Measurements from ENCODE around the gene EXOC3. TPM values are rescaled to one million over a fixed set of nuclear protein-coding genes. Genes with fewer than 3 reads are reported as not detected.
"Not testable (repeated sequence)": the region's sequence is repeated elsewhere in the genome, so short reads cannot be mapped to it uniquely, and the experiment has no call there.

Gene EXOC3
- total RNA-seq, 1 donor from 2014 or later = 67.8 TPM

DNA sequence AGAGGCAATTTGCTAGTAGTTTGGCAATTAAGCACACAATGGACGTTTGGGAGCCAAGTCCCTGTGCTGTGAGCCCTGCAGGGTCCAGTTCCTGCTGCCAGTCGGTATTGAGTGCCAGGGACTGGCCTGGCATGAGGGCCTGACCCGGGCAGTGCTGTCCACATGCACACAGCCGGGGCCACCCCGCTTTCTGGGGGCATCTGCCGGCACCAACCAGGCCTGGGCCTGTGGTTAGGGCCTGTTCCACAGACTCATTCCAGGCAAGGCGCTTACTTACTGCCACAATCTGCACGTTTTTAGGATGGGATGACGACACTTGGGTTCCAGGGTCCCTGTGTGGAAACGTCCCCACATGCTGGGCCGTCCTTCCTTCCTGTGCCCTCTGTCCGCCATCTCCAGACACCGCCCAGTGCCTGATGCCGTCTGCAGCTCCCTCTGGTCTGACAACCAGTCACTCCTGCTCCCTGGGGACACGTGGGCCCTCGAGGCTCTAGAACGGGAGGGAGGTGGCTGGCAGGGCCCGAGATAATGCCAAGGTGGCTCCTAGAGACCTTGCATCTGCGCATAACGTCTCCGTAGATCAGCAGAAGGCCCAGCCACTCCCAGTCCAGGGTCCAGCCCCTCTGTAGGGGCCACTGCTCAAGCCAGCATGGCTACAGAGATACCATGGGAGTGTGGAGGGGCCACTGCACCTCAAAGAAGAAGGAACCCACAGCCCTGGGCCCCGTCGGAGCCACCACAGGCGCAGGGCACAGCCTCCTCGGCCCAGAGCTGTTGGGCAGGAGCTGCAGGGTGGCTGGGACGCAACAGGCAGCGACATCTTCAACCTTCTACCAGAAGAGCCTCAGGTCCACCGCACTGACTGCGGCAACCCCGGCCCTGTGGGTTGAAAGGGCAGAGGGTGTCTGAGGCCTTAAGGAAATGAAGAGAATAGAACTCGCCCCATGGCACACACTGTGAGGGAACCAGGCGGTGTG, 56.5 kb downstream of the EXOC3 start:
- DNase-seq (ENCODE audit: low read depth) = no peak

DNA sequence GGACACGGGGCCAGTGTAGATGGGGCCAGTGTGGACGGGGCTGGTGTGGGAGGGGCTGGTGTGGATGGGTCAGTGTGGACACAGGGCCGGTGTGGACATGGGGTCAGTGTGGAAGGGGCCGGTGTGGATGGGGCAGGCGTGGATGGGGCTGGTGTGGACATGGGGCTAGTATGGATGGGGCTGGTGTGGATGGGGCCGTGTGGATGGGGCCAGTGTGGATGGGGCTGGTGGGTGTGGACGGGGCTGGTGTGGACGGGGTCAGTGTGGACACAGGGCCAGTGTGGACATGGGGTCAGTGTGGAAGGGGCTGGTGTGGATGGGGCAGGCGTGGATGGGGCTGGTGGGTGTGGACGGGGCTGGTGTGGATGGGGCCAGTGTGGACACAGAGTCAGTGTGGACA, 57.5 kb downstream of the EXOC3 start:
- no peak for DNase-seq (ENCODE audit: low read depth)

- no peak for DNase-seq (ENCODE audit: low read depth)
Measured at GRCh38 chr5:501105-501830, 58.3 kb downstream of the EXOC3 start.

GRCh38 chr5:501831-502184, 58.8 kb downstream of the EXOC3 start:
- no peak for DNase-seq (ENCODE audit: low read depth)

GRCh38 chr5:502325-503079, 59.5 kb downstream of the EXOC3 start:
- DNase-seq (ENCODE audit: low read depth) = no peak

DNA sequence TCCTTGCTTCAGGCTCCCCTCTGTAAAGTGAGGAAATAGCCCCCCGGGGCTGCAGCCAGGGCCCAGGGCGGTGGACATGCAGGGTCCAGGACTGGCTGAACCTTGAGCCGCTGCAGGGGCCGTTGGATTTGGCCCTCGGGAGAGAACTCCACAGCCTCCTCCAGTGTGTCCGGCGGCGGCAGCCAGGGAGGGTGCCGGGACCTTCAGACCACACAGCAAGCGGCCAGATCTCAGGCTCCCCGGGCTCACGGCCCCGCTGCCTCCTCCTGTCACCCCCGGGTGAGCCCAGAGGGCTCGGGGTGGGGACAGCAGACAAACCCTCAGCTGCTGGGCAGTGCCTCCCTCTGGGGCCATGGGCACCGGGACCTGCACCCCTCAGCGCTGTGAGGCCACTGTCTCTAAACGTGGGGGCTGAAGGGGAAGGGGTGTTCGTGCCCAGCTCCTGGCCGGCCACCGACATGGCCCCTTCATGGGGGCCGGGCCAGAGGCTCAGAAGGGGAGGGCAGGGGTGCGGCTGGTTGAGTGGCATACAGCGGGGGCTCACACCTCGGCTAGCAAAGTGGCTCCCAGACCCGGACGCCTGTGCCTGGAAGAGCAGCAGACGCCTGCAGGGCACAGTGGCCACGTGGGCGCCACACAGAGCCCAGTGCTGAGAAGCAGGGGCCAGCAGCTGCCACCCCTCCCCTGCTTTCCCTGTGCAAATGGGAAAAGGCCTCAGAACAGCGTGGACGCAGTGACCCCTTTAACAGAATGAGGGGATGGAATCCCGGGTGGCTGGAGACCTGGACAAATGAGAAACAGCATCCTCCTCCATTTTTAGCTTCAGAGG, 61.6 kb downstream of the EXOC3 start:
- no peak for DNase-seq (ENCODE audit: low read depth)

DNA sequence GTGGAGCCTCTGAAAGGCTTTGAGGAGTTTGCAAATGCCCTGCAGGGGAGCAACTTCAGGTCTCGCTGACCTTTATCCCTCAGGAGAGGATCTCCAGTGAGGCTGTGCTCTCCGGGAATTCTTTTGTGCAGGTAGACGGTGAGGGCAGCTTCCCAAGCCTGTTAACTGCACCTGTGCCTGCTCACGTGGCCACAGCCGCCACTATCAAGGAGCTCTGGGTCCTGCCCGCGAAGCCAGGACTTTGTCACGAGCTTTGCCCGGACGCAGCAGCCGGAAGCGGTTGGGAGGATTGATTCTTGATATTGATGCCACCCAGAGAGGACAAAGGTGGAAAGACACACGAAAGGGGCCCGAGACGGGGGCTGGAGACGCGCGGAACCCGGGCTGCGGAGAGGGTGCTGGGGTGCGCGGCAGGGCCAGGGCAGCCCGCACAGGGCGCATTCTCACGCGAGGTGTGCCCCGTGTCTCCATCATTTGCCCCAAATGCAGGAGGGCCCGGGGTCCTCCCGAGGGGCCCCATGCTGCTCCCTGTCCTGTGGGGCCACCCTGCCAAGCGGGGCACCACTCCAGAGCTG, 63.1 kb downstream of the EXOC3 start:
- DNase-seq (ENCODE audit: low read depth) = no peak

- DNase-seq (ENCODE audit: low read depth) = not testable (repeated sequence)
Measured at GRCh38 chr5:507986-508575, 65.1 kb downstream of the EXOC3 start.

- DNase-seq (ENCODE audit: low read depth) = no peak
Measured at GRCh38 chr5:509611-510185, 66.7 kb downstream of the EXOC3 start.

DNA sequence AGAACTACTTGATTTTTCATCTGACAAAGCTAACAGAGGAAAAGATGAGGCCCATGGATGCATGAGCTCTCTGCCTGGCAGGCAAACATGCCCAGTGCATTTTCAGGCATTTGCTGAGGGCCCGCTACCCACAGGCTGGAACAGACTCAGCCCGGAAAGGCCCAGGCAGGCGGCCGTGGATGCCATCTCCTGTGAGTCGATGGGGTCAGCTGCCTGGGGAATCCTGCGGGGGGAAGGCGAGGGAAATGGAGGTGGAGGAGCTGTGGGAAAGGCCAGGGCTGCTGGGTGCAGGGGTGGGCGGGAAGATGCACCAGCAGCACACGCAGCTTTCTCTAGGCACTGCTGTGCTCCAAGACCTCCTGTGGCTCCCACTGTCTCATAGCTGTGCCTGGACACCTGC, 67.5 kb downstream of the EXOC3 start:
- DNase-seq (ENCODE audit: low read depth) = no peak

DNA sequence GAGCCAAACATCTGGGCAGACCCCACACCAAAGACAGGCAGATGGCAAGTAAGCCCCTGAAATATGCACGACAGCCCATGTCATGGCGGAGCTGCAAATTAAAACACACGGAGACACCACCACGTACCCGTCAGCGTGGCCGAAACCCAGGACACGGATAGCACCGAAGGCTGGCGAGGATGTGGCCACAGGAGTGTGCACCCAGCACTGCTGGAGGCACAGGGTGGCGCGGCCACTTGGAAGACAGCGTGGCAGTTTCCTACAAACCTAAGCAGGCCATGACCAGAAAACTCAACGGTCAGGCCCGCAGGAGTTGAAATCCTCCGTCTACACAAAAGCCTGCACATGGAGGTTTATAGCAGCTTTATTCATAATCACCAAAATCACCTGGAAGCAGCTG, 68.5 kb downstream of the EXOC3 start:
- no peak for DNase-seq (ENCODE audit: low read depth)

DNA sequence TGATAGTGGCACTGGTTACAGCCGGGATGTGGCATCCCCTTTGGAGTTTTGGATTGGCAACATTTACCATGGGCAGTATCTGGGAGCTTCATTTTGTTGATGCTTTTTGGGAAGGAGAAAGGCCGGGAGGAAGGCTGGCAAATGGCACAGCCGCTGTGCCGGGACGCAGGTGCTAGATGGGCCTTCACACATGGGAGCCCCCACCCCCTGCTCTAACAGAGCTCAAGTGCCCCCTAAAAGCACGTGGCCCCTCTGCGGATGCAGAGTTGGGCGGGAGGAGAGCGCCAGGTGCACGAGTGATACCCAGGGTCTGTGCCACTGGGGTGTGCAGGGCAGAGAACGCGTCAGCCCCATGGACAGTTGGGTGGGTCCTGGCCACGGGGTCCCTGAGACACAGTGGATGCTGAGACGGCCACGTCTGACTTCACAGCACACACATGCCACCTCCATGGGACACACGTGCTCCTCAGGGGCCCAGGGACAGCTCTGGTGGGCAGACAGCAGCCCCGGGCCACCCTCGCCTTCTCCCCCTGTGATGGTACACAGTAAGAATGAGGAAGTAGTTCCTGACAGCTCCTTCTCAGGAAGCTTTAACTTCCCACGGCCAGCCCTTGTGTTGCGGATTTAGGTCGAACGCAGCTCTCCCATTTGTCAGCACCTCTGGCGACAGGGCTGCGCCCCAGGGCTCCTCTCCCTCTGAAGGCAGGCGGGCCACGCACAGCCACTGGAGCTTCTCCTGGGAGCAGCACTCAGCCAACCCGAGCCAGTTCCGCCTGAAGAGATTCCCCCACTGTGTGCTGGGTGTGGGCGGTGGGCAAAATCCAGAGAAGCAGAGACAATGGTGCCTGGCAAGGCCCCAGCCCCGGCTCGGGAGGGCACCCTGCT, 70.5 kb downstream of the EXOC3 start:
- DNase-seq (ENCODE audit: low read depth) = no peak

GRCh38 chr5:514101-514485, 71.1 kb downstream of the EXOC3 start:
- DNase-seq (ENCODE audit: low read depth) = no peak

DNA sequence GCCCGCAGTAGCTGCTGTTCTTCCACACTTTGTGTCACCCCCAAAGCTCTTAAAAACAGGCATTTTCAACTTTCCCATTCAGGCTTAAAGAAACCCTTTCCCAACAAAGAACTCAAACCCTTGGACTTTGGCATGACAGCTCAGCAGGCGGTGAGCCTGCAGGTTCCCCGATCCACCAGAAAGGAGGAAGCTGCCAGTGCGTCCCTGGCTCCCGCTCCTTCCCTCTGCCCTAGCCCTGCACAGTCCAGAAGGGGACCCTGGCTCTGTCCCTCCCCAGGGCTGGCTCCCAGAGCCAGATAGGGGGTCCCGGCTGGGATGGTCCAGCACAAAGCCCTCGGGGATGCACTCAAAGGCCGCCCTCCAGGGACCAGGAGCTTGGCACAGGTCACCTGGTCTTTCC, 71.7 kb downstream of the EXOC3 start:
- DNase-seq (ENCODE audit: low read depth) = no peak

- DNase-seq (ENCODE audit: low read depth) = no peak
Measured at GRCh38 chr5:515273-515836, 72.4 kb downstream of the EXOC3 start.

DNA sequence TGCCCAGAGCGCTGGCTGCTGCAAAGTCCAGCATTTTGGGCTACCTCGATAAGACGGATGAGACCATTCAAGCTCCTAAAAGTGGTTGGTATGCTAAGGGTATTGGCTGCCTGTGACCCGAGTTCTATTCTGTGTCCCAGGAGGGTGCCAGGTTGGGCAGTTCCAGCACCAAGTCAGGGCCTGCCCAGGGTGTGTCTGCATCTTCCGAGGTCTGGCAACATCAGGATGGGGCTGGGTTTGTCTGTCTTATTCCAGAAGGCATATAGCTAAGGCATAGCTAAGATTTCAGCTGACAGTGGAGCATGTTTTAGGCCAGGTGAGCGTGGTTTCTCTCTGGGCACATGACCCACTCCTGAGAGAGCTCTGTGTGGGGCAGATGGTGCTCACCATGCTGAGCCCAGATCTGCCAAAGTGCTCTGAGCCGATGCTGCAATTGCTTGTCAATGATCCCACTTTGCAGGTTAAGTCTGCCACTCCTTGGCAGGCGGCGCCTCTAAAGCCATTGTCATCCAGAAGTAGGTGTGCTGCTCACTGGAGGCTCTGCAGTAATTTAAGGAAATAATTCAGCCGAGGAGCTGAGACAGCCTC, 73.5 kb downstream of the EXOC3 start:
- no peak for DNase-seq (ENCODE audit: low read depth)

Measured in myocyte (in vitro differentiated cells).